Measurements from ENCODE around the gene HOXC13. TPM values are rescaled to one million over a fixed set of nuclear protein-coding genes. Genes with fewer than 3 reads are reported as not detected.

HOXC13 gene
- total RNA-seq, 2 donors from 2014 or later: not detected

- 3% methylated on average over 71 of the region's 72 CpGs; no CpG with 5 or more reads in 1 of the 2 donors for WGBS, 2 donors
- Histone ChIP-seq H3K27me3 (peaks cover 0 to 78% of the 10 kb centered on the region in 2 donors), H3K4me3 (no peak overlapping the region), H3K9me3 (no peaks in the 10 kb centered on the region), H3K4me1 (peaks cover 14% of the 10 kb centered on the region), H3K36me3 (replicated peaks in 1 of 2; ENCODE audit: insufficient read depth in 1 of 2, low read depth in 2 of 2) (no peaks in the 10 kb centered on the region), H3K27ac (no peak overlapping the region)
- intact Hi-C loops (cut with DNase I): no loop called here
- TF ChIP-seq, protein P1, sequence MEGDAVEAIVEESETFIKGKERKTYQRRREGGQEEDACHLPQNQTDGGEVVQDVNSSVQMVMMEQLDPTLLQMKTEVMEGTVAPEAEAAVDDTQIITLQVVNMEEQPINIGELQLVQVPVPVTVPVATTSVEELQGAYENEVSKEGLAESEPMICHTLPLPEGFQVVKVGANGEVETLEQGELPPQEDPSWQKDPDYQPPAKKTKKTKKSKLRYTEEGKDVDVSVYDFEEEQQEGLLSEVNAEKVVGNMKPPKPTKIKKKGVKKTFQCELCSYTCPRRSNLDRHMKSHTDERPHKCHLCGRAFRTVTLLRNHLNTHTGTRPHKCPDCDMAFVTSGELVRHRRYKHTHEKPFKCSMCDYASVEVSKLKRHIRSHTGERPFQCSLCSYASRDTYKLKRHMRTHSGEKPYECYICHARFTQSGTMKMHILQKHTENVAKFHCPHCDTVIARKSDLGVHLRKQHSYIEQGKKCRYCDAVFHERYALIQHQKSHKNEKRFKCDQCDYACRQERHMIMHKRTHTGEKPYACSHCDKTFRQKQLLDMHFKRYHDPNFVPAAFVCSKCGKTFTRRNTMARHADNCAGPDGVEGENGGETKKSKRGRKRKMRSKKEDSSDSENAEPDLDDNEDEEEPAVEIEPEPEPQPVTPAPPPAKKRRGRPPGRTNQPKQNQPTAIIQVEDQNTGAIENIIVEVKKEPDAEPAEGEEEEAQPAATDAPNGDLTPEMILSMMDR (IDR thresholded peaks at IDR 0.05): no peak
- TF ChIP-seq POLR2A (IDR thresholded peaks at IDR 0.05): no peak
- ATAC-seq (no peak), DNase-seq (no peak)
Observed at GRCh38 chr12:53961025-53961761, 22.6 kb downstream of the HOXC13 start.

DNA sequence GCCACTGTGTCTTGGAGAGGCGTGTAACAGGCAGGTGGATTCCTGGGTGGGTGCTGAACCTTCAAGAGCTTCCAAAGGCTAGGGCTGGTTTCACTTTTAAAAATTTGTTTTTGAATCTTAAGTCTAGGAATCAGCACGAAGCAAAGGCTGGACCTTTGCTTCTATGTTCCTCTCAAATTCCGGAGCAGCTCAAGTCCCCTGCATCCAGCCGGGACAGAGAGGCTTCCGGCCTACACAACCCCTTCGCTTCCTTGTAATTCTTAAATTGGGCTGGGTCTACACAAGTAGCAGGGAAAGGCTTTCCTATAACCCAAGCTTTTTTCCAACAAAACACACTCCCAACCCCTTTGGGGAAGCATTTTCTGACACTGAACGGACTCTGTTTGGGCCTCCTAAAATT lies 24.4 kb downstream of the HOXC13 start:
- Histone ChIP-seq H3K27me3 (peaks cover 0 to 77% of the 10 kb centered on the region in 2 donors), H3K27ac (no peak overlapping the region), H3K4me3 (no peak overlapping the region), H3K4me1 (peaks cover 21% of the 10 kb centered on the region), H3K36me3 (replicated peaks in 1 of 2; ENCODE audit: insufficient read depth in 1 of 2, low read depth in 2 of 2) (no peaks in the 10 kb centered on the region), H3K9me3 (no peaks in the 10 kb centered on the region)
- intact Hi-C loops (cut with DNase I): no loop called here
- WGBS, 2 donors: 28 to 31% methylated on average over 7 of the region's 7 CpGs
- DNase-seq (no peak), ATAC-seq (no peak)
- TF ChIP-seq POLR2A (IDR thresholded peaks at IDR 0.05): no peak
- TF ChIP-seq, protein P1 (IDR thresholded peaks at IDR 0.05): no peak

GRCh38 chr12:53963434-53964314 lies 25.0 kb downstream of the HOXC13 start:
- intact Hi-C loops (cut with DNase I): no loop called here
- 8 to 11% methylated on average over 38 of the region's 38 CpGs for WGBS, 2 donors

DNA sequence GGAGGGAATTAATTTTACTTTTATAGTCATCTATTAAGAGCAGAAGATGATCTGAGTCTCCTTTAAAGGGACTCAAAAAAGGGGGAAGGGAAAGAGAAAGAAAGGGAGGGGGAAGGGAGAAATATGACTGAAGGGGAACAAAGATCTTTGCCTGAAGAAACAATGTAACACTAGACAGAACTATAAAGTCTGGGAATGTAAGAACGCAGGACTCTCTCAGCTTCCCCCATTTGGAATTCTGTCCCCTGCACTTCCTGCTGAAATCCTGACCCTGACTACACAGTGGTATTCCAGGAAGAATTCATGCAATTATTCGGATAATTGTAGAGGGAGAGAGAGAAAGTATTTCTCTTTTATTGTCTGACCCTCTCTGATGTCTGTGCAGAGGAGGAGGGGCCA lies 25.7 kb downstream of the HOXC13 start:
- no peak for DNase-seq
- intact Hi-C loops (cut with DNase I): no loop called here
- peaks cover 0 to 85% of the 10 kb centered on the region in 2 donors for H3K27me3 ChIP-seq
- H3K9me3 ChIP-seq: no peaks in the 10 kb centered on the region
- ATAC-seq: no peak
- TF ChIP-seq, protein P1 (IDR thresholded peaks at IDR 0.05): no peak
- TF ChIP-seq POLR2A (IDR thresholded peaks at IDR 0.05): no peak
- H3K4me3 ChIP-seq: no peak overlapping the region
- 15 to 26% methylated on average over 2 of the region's 2 CpGs for WGBS, 2 donors
- no peaks in the 10 kb centered on the region for H3K36me3 ChIP-seq (replicated peaks in 1 of 2; ENCODE audit: insufficient read depth in 1 of 2, low read depth in 2 of 2)
- H3K27ac ChIP-seq: no peak overlapping the region
- peaks cover 21% of the 10 kb centered on the region for H3K4me1 ChIP-seq

More at GRCh38 chr12:53963434-53964314, 25.0 kb downstream of the HOXC13 start:
- TF ChIP-seq, protein P1 (IDR thresholded peaks at IDR 0.05): no peak
- TF ChIP-seq POLR2A (IDR thresholded peaks at IDR 0.05): no peak
- ATAC-seq: no peak
- H3K27ac ChIP-seq: no peak overlapping the region
- DNase-seq: no peak
- no peaks in the 10 kb centered on the region for H3K9me3 ChIP-seq
- no peak overlapping the region for H3K4me3 ChIP-seq
- peaks cover 0 to 79% of the 10 kb centered on the region in 2 donors for H3K27me3 ChIP-seq
- no peaks in the 10 kb centered on the region for H3K36me3 ChIP-seq (replicated peaks in 1 of 2; ENCODE audit: insufficient read depth in 1 of 2, low read depth in 2 of 2)
- peaks cover 21% of the 10 kb centered on the region for H3K4me1 ChIP-seq
